A549 treated with Hydrocortisone at 1 μM for 4 hours (cell line): ENCODE results near the gene TRIAP1. TPM values are rescaled to one million over a fixed set of nuclear protein-coding genes. Genes with fewer than 3 reads are reported as not detected.

Experiments
- total RNA-seq: library from RNA; stranded (reverse); fragments of 200-300 nt; extraction: Qiagen RNA extraction; gene quantifications from 5 replicates; pipeline ENCODE4 v1.2.3, GENCODE V29; 2022

TRIAP1 gene
- total RNA-seq, result 74.0 to 86.7 TPM (median 77.2 TPM) in 5 replicates

DNA sequence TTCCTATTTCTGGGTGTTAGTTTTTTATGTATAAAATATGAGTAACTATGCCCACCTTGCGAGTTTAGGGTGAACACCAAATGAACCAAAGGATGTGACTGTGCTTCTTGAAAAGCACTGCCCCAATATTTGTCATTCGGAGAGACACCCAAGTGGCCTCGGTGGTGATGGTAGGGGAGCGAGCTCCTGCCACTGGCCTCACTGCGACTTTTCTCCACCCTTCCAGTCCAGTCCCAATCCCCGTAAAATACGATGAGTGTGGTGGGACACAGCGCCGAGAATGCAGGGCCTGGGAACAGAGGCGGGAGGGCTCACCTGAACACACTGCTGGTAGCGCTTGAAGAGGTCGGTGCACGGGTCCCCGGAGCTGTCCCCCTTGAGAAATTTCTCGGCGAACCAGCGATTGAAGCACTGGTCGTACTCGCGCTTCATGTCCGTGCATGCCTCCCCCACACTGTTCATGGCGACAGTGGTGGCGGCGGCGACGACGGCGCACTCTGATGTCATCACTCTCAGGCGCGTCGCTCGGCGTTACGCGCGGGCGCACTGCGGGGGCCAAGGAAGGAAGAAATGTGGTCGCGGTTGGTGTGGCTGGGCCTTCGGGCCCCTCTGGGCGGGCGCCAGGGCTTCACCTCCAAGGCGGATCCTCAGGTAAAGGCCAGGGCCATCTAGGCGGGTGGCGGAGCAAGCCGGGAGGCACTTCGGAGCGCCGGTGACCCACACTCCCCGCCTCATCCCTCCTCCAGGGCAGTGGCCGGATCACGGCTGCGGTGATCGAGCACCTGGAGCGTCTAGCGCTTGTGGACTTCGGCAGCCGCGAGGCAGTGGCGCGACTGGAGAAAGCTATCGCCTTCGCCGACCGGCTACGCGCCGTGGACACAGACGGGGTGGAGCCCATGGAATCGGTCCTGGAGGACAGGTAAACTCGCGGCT is at the start of gene TRIAP1, which contains the start of gene GATC:
TSS of gene TRIAP1 (minus strand) at position 474 of the 933 bp plus-strand sequence. CDS start at position 462, 12 bp downstream.
TSS of gene GATC (plus strand) at position 534 of the 933 bp plus-strand sequence. CDS start at position 571, 37 bp downstream.

DNA sequence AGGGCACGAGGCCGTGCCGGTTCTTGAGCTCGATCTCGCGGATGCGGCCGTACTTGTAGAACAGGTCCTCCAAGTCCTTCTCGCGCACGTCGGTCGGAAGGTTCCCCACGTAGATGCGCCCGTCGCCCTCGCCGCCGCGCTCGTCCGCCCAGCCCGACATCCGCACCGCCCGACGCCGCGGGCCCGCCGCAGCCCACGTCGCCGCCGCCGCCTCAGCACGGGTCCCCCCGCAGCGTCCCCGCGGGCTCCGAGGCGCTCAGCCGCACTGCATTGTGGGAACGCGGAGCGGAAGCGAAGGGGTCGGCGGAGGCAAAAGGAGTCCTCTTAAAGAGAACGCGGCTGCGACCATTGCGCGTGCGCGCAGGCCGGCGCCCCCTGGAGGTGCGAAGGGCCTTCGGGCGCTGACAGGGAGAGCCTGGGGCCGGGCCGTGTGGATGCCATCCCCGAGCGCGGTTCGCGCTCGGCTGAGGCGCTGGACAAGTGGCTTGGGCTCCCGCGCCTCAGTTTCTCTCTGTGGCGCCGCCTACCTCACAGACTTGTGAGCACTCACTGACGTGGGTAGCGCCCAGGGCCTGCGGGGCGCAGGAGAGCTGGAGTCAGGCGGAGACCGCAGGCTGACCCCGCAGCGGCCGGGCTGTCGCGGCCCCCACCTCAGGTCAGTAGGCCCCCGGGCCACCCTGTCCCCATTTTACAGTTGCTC is 23.4 kb upstream of the TRIAP1 start, which contains the start of gene SRSF9:
TSS of gene SRSF9 (minus strand) at position 299 of the 700 bp plus-strand sequence. CDS start at position 160, 139 bp downstream.

DNA sequence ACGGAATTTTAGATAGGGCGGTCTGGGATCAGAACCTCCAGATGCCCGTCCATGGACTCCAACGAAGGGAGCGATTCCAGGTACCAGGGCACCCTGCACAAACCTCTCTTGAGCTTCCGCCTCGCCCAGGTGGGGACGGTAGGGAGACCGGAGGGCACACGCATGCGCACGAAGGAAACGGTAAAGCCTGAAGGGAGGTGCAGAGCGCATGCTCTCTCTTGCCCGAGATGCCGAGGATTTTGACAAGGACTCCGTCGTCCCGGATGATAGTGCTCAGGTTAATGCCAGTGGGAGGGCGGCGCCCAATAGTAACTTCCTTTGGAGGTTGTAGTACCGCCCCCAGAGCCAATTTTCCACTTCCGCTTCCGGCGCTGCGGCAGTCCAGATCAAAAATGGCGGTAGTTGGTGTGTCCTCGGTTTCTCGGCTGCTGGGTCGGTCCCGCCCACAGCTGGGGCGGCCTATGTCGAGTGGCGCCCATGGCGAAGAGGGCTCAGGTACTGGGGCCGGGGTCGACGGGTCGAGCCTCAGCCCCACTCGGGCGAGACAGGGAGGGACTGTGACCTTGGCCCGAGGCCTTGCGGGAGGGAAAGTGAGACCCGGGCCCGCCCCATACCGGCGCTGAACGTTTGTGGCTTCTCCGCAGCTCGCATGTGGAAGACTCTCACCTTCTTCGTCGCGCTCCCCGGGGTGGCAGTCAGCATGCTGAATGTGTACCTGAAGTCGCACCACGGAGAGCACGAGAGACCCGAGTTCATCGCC is 8.3 kb downstream of the TRIAP1 start, which contains the start of gene COX6A1:
TSS of gene COX6A1 (plus strand) at position 379 of the 760 bp plus-strand sequence. CDS start at position 393, 14 bp downstream.

Other genes with a start within 250 kb of the TRIAP1 start
- 3,464 to 3,625 TPM (median 3,504 TPM) in 5 replicates for gene RPLP0, start 245.3 kb downstream of the TRIAP1 start, total RNA-seq
- gene PXN, start 180.7 kb downstream of the TRIAP1 start, total RNA-seq, result 194 to 252 TPM (median 228 TPM) in 5 replicates
- 13.0 to 143 TPM in 2 of 5 replicates, not detected in the others for gene RNU4-2, start 154.5 kb downstream of the TRIAP1 start, total RNA-seq
- 13.1 to 86.0 TPM in 2 of 5 replicates, not detected in the others for gene RNU4-1, start 153.1 kb downstream of the TRIAP1 start, total RNA-seq
- 0.67 to 1.1 TPM (median 0.90 TPM) in 5 replicates for gene SIRT4, start 144.1 kb downstream of the TRIAP1 start, total RNA-seq
- not detected in 5 replicates for gene PLA2G1B, start 118.6 kb downstream of the TRIAP1 start, total RNA-seq
- 1.2 to 1.5 TPM (median 1.3 TPM) in 5 replicates for gene MSI1, start 77.2 kb downstream of the TRIAP1 start, total RNA-seq
- 610 to 874 TPM (median 842 TPM) in 5 replicates for gene COX6A1, start 8.3 kb downstream of the TRIAP1 start, total RNA-seq
- gene GATC, start 60 bp upstream of the TRIAP1 start, total RNA-seq, result 24.7 to 26.9 TPM (median 25.2 TPM) in 5 replicates
- 179 to 218 TPM (median 206 TPM) in 5 replicates for gene SRSF9, start 23.4 kb upstream of the TRIAP1 start, total RNA-seq
- gene DYNLL1, start 49.7 kb upstream of the TRIAP1 start, total RNA-seq, result 575 to 655 TPM (median 585 TPM) in 5 replicates
- gene COQ5, start 82.8 kb upstream of the TRIAP1 start, total RNA-seq, result 26.5 to 32.0 TPM (median 28.9 TPM) in 5 replicates
- gene RNF10, start 88.0 kb upstream of the TRIAP1 start, total RNA-seq, result 99.0 to 110 TPM (median 103 TPM) in 5 replicates
- 45.3 to 60.1 TPM (median 50.3 TPM) in 5 replicates for gene POP5, start 135.0 kb upstream of the TRIAP1 start, total RNA-seq
- 0.10 to 0.32 TPM (median 0.29 TPM) in 5 replicates for gene CABP1, start 194.2 kb upstream of the TRIAP1 start, total RNA-seq
- gene MLEC, start 240.8 kb upstream of the TRIAP1 start, total RNA-seq, result 80.4 to 115 TPM (median 84.9 TPM) in 5 replicates